Measurements from ENCODE around the gene SCAF1.
"Not testable (repeated sequence)": the region's sequence is repeated elsewhere in the genome, so short reads cannot be mapped to it uniquely, and the experiment has no call there.

SCAF1 gene

DNA sequence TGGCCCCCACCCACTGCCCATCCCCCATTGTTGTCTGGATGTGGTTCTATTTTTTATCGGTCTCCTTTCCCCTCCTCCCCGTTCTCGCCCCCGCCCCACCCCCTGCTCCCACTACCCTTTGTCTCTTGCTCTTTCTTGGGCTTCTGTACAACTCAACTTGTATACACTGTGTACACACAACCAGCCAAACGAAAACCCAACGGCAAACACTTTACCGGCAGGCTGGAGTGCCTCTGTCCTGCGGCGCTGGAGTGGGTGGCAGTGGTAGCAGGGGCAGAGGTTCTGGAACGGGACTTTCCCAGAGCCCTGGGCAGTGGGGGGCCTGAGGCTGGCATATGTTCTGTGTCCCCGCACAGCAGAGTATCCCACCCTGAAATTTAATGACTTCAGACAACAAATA lies 15.8 kb upstream of the SCAF1 start:
- TF ChIP-seq JUND (IDR thresholded peaks at IDR 0.05; ENCODE audit: low read depth): no peak
- in situ Hi-C loops (cut with HindIII; ENCODE audit: low pct_unique_long_range_greater_than_20kb, low sequenced_read_pairs): no loop called here
- no peak for DNase-seq (ENCODE audit: low read depth in 1 of 2, low spot score in 1 of 2)

DNA sequence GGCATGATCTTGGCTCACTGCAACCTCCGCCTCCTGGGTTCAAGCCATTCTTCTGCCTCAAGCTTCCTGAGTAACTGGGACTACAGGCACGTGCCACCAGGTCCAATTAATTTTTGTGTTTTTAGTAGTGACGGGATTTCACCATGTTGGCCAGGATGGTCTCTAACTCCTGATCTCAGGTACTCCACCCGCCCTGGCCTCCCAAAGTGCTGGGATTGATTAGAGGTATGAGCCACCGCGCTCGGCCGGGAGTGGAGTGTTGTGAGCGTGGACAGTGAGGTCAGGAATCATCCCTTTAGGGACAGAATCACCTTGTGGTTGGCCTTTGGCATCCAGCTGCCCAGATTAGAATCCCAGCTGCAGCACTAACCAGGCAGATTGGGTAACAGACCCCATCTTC lies 12.3 kb upstream of the SCAF1 start:
- in situ Hi-C loops (cut with HindIII; ENCODE audit: low pct_unique_long_range_greater_than_20kb, low sequenced_read_pairs): no loop called here
- no peak for TF ChIP-seq JUND (IDR thresholded peaks at IDR 0.05; ENCODE audit: low read depth)
- DNase-seq (ENCODE audit: low read depth in 1 of 2, low spot score in 1 of 2): no peak

DNA sequence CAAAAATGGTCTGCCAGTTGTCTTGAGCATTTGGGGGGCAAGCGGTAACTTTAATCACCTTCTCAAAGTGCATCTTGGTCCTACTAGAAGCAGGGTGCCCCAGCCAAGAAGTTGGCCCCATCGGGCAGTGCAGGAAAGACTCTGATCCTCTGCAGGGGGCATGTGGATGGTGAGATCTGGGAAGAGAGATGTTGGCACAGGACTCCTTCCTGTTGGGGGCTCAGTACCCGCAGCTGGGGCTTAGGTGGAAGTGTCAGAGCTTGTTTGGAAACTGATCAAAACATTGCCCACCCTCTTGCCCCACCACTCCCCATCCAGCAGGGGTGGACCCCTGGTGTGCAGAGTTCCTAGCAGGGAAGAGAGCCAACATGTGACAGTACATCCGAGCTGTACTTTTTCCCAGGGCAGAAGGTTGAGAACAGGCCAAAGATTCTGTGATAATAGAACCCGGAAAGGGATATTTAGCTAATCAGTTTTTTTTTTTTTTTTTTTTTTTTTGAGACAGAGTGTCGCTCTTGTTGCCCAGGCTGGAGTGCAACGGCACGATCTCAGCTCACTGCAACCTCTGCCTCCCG lies 10.9 kb upstream of the SCAF1 start:
- TF ChIP-seq JUND (IDR thresholded peaks at IDR 0.05; ENCODE audit: low read depth): no peak
- DNase-seq (ENCODE audit: low read depth in 1 of 2, low spot score in 1 of 2): no peak
- in situ Hi-C loops (cut with HindIII; ENCODE audit: low pct_unique_long_range_greater_than_20kb, low sequenced_read_pairs): no loop called here

DNA sequence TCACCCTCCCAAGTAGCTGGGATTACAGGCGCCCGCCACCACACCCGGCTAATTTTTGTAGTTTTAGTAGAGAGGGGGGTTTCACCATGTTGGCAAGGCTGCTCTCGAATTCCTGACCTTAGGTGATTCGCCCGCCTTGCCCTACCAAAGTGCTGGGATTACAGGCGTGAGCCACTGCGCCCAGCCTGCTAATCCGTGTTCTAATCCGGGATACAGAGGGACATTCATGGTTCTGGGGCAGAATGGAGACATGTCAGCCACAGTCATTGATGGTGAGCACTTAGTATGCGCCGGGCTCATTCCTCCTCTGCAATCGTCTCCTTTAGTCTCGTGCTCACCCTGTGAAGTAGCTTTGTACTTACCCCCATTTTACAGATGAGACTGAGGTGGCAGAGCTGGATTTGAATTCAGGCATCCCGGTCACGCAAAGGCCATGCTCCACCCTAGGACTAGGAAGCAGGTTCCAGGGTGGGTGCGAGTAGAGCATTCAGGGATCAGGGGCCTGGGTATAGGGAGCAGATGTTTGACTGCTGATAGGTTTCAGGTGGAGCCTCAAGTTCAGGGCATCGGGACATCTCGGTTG lies 10.3 kb upstream of the SCAF1 start:
- TF ChIP-seq JUND (IDR thresholded peaks at IDR 0.05; ENCODE audit: low read depth): no peak
- DNase-seq (ENCODE audit: low read depth in 1 of 2, low spot score in 1 of 2): no peak
- in situ Hi-C loops (cut with HindIII; ENCODE audit: low pct_unique_long_range_greater_than_20kb, low sequenced_read_pairs): no loop called here

DNA sequence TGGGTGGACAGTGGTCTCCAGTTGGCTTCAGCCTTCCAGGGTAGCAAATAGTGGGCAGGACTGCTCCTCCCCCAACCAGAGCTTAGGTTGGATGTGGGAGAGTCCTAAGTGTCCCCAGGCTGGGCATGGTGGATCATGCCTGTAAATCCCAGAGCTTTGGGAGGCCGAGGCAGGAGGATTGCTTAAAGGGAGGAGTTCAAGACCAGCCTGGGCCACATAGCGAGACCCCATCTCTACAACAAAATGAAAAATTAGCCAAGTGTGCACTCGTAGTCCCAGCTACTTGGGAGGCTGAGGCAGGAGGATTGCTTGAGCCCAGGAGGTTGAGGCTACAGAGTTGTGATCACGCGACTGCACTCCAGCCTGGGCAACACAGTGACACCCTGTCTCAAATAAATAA lies 9.4 kb upstream of the SCAF1 start:
- no peak for DNase-seq (ENCODE audit: low read depth in 1 of 2, low spot score in 1 of 2)
- no peak for TF ChIP-seq JUND (IDR thresholded peaks at IDR 0.05; ENCODE audit: low read depth)

DNA sequence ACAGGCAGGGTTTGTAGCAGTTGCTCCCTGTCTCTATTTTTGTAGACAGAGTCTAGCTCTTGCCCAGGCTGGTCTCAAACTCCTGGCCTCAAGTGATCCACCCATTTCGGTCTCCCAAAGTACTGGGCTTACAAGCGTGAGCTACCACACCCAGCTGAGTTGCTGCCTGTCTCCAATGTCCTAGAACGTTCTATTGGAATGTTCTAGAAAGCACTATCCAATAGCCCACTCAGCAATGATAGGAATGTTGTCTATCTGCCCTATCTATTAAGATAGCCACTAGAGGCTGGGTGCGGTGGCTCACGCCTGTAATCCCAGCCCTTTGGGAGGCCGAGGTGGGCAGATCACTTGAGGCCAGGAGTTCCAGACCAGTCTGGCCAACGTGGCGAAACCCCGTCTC lies 8.7 kb upstream of the SCAF1 start:
- in situ Hi-C loops (cut with HindIII; ENCODE audit: low pct_unique_long_range_greater_than_20kb, low sequenced_read_pairs); DNase-seq (ENCODE audit: low read depth in 1 of 2, low spot score in 1 of 2): not testable (repeated sequence)

More for the DNA sequence above, 9.4 kb upstream of the SCAF1 start:
- in situ Hi-C loops (cut with HindIII; ENCODE audit: low pct_unique_long_range_greater_than_20kb, low sequenced_read_pairs): no loop called here

DNA sequence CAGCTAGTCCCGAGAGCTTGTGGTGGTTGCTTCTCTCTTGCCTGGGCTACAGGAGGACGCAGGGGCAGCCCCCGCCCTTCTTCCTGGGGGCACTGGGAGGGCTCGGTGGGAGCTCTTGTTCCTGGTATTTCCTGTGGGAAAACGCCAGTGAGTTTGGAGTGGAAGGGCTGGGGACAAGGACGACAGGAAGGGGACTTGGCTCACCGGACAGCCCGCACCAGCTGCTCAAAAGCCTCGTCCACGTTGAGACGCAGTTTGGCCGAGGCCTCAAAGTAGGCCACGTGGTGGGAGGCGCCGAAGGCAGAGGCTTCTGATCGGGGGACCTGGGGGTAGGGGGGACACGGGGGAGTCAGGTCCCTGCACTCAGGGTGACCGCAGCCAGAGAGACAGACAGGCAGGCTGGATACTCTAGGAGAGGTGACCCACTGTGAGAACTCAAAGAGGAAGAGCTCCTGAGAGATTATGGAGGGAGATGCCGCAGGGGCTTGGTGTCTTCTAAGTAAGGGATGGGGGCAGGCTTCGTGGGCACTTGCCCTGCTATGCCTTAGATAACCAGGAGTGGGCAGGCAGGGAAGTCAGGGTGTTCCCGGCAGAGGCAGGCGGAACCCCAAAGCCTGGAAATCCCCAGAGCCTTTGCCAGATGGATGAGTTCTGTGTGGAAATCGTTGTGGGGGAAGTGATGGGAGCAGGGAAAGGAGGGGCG lies 6.3 kb upstream of the SCAF1 start:
- no peak for TF ChIP-seq JUND (IDR thresholded peaks at IDR 0.05; ENCODE audit: low read depth)
- no peak for DNase-seq (ENCODE audit: low read depth in 1 of 2, low spot score in 1 of 2)
- in situ Hi-C loops (cut with HindIII; ENCODE audit: low pct_unique_long_range_greater_than_20kb, low sequenced_read_pairs): no loop called here

DNA sequence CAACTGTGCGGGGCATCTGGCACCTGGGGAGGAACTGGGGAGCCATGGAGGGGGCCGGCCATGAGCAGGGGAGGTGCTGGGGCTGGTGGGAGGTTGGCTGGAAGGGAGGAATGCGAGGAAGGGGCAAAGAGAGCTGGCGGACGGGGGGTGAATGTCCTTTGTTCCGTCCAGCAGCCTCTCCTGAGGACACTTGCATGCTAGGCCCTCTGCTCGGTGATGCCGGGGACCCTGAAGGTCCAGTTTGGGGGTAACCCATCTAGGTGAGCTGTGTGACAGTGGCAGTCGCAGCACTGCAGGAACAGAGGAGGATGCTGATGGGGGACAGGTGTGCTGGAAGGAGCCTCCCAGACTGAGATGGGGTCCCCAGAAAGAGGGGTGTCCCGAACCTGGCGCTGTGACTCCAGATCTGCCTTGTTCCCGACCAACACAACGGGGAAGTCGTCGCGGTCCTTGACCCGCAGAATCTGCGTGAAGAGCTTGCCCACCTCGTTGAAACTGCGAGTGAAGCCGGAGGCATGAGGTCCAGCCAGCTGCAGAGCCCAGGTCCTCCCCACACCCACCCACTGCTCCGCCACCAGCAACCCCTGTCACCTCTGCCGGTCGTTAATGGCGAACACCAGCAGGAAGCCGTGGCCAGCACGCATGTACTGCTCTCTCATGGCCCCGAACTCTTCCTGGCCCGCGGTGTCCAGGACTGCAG lies 5.6 kb upstream of the SCAF1 start:
- no peak for TF ChIP-seq JUND (IDR thresholded peaks at IDR 0.05; ENCODE audit: low read depth)
- in situ Hi-C loops (cut with HindIII; ENCODE audit: low pct_unique_long_range_greater_than_20kb, low sequenced_read_pairs): no loop called here
- DNase-seq (ENCODE audit: low read depth in 1 of 2, low spot score in 1 of 2): no peak

DNA sequence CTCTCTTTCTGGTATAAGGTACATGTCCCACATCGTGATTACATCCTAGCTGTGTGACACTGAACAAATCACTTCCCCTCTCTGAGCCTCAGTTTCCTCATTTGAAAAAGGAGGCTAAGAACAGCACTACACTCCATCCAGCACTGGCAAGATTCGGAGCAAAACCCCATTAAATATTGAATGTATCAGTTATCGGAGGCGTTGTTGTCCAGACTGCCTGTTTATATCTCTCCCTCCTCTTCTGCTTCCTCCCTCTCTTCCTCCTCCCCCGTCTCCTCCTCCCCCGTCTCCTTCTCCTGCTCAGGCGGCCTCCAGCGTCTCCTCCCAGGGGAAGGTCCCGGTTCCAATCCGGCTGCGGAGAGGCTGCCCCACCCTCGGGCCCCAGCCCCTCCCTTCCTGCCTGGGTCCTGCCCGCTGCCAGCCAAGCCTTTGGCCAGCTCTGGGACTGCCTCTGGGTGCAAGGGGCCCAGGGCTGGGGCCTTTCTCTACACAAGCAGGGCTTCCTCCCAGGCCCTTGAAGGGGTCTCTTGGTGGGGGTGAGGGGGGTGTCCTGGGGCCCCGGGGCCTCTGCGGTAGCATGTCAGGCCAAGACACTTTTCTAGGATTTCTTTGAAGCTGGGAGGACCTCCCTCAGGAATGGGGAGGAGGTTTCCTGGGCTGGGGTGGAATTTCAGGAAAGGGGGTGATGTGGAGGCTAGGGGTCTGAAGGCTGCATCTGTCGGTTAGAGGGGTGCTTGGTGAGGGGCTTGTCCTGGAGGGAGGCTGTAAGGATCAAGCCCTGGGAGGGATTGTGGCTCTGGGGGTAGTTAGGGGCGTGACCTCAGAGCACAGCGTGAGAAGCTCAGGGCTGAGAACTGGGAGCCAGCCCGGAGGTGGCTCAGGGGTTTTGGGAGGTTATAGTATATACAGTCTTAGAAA lies 3.9 kb upstream of the SCAF1 start:
- TF ChIP-seq JUND (IDR thresholded peaks at IDR 0.05; ENCODE audit: low read depth): no peak
- in situ Hi-C loops (cut with HindIII; ENCODE audit: low pct_unique_long_range_greater_than_20kb, low sequenced_read_pairs): no loop called here
- peak; percentile 68 to 88 for DNase-seq (ENCODE audit: low read depth in 1 of 2, low spot score in 1 of 2)

DNA sequence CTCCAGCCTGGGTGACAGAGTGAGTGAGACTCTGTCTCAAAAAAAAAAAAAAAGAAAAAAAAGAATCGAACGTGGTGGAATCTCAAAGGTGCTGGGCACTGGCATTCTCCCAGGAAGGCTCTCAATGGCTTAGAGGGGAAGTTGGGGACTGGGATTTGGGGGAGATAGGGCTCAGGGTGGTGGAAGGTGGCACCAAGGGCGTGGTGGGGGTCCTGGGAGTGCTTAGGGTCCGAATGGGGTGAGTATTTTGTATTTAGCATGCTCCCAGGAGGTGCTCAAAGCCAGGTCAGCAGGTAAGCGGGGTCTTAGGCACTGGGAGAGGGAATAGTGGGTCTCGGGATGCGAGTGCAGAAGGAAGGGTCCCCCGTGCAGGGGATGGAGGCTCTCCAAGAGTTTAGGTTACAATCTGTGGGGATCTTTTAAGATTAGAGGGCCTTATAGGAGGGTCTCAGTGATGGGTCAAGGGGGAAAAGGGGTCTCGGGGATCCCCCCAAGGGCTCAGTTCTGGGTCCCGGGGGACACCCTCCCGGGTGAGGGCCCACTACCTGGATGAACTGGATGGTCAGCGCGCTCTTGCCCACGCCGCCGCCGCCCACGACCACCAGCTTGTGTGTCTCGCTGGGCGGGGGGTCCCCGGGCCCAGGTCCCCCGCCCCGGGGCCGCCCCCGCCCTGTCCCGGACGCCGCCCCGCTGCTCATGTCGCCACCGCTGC lies 2.5 kb upstream of the SCAF1 start:
- in situ Hi-C loops (cut with HindIII; ENCODE audit: low pct_unique_long_range_greater_than_20kb, low sequenced_read_pairs): no loop called here
- no peak for DNase-seq (ENCODE audit: low read depth in 1 of 2, low spot score in 1 of 2)
- TF ChIP-seq JUND (IDR thresholded peaks at IDR 0.05; ENCODE audit: low read depth): no peak

DNA sequence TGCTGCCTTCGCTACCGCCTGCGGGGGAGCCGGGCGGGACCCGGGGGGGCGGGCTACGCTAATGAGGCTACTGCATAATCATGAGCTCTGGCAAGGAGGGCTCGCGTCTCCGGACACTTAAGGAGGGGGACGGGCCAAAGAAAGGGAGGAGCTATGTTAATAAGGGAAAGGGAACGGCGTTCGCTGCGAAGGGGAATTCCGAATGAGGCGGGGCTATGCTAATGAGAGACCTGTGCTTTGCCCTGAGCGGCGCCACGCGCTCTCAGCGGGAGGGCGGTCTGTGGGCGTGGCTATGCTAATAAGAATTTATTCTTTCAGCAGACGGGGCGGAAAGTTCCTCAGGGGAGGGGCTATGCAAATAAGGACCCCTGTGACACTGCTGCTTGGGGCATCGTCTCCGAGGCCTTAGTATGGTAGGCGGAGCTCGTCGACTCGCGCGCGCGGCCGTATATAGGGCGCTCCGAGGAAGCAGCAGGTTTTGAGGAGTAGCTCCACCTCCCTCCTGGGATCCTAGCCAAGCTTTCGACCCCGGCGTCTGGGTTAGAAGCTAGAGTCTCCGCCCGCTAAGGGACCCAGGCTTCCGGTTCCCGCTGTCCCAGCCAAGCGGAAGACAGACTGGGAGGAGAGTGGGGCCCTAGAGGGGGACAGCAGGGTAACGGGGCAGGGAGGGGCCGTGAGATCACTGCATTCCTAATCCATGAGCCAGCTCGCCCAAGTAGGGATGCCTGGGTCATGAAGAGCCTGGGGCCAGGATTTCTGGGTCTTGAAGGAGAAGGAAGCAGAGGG lies 1.7 kb upstream of the SCAF1 start, which contains the start of gene RRAS:
Gene RRAS, minus strand, starts transcription at position 31 of the 786 bp plus-strand sequence. CDS start 45 bp downstream, outside the sequence.
- in situ Hi-C loops (cut with HindIII; ENCODE audit: low pct_unique_long_range_greater_than_20kb, low sequenced_read_pairs): no loop called here
- peak; percentile 67 for TF ChIP-seq JUND (IDR thresholded peaks at IDR 0.05; ENCODE audit: low read depth)
- DNase-seq (ENCODE audit: low read depth in 1 of 2, low spot score in 1 of 2): peak; percentile 87 to 99
